GM18951 (cell line): ENCODE measurements around the gene PRDM16.

Experiments used
- POLR2A ChIP-seq: IDR thresholded peaks from 4 replicates; pipeline ENCODE4 v1.6.1; 2011; ENCODE audit warnings: mild to moderate bottlenecking; ENCODE audit not compliant: insufficient read length, insufficient read depth; ENCODE audit errors: extremely low read depth
- in situ Hi-C: fragments of 300-500 bp; cut with MboI; formaldehyde crosslinking; loops from one replicate; pipeline ENCODE4 v1.12.0; 2022; ENCODE audit warnings: low sequenced_read_pairs, mixed read lengths, inconsistent platforms; ENCODE audit not compliant: unreplicated experiment

Gene PRDM16

GRCh38 chr1:3107201-3107600 lies 38.2 kb downstream of the PRDM16 start:
- no peak for TF ChIP-seq POLR2A
- in situ Hi-C loops, result no loop called here

- no peak for TF ChIP-seq POLR2A
- in situ Hi-C loops, result no loop called here
Observed at GRCh38 chr1:3109355-3109754, 40.4 kb downstream of the PRDM16 start.

GRCh38 chr1:3111348-3112021 lies 42.5 kb downstream of the PRDM16 start:
- in situ Hi-C loops, result no loop called here
- no peak for TF ChIP-seq POLR2A

- in situ Hi-C loops, result no loop called here
- no peak for TF ChIP-seq POLR2A
Observed at GRCh38 chr1:3112526-3112925, 43.5 kb downstream of the PRDM16 start.

GRCh38 chr1:3113047-3113740 lies 44.2 kb downstream of the PRDM16 start:
- TF ChIP-seq POLR2A, result no peak
- in situ Hi-C loops, result no loop called here

- in situ Hi-C loops, result no loop called here
- TF ChIP-seq POLR2A, result no peak
Observed at GRCh38 chr1:3113741-3114056, 44.7 kb downstream of the PRDM16 start.

- in situ Hi-C loops, result no loop called here
- no peak for TF ChIP-seq POLR2A
Observed at GRCh38 chr1:3114131-3114744, 45.2 kb downstream of the PRDM16 start.

- TF ChIP-seq POLR2A, result no peak
- in situ Hi-C loops, result no loop called here
Observed at GRCh38 chr1:3114846-3115245, 45.8 kb downstream of the PRDM16 start.

GRCh38 chr1:3115275-3116149 lies 46.5 kb downstream of the PRDM16 start:
- in situ Hi-C loops, result no loop called here
- TF ChIP-seq POLR2A, result no peak

- TF ChIP-seq POLR2A, result no peak
- in situ Hi-C loops, result no loop called here
Observed at GRCh38 chr1:3116150-3116510, 47.1 kb downstream of the PRDM16 start.

GRCh38 chr1:3116560-3116959 lies 47.6 kb downstream of the PRDM16 start:
- in situ Hi-C loops, result no loop called here
- TF ChIP-seq POLR2A, result no peak

GRCh38 chr1:3117879-3118278 lies 48.9 kb downstream of the PRDM16 start:
- in situ Hi-C loops, result no loop called here
- TF ChIP-seq POLR2A, result no peak

GRCh38 chr1:3119061-3119460 lies 50.1 kb downstream of the PRDM16 start:
- in situ Hi-C loops, result no loop called here
- no peak for TF ChIP-seq POLR2A

GRCh38 chr1:3119725-3120124 lies 50.7 kb downstream of the PRDM16 start:
- in situ Hi-C loops, result no loop called here
- no peak for TF ChIP-seq POLR2A

- TF ChIP-seq POLR2A, result no peak
- in situ Hi-C loops, result no loop called here
Observed at GRCh38 chr1:3120140-3120539, 51.1 kb downstream of the PRDM16 start.
